Kidney glomerular epithelial cell (primary cell): ENCODE measurements around the gene MOV10.

Experiments used
- DNase-seq: peaks from one replicate; lab custom pipeline; 2025; lab: John Stamatoyannopoulos, UW

Gene MOV10

GRCh38 chr1:112698366-112699310 is 24.2 kb downstream of the MOV10 start:
- no peak for DNase-seq

- DNase-seq, result no peak
These were observed 25.1 kb downstream of the MOV10 start for GRCh38 chr1:112699425-112700144.

- DNase-seq, result peak; percentile 94
These were observed 26.1 kb downstream of the MOV10 start for GRCh38 chr1:112700290-112701226.

- no peak for DNase-seq
These were observed 27.0 kb downstream of the MOV10 start for GRCh38 chr1:112701227-112702066.

GRCh38 chr1:112702067-112702395 is 27.6 kb downstream of the MOV10 start:
- no peak for DNase-seq

GRCh38 chr1:112702420-112703261 is 28.2 kb downstream of the MOV10 start:
- DNase-seq, result no peak

GRCh38 chr1:112703706-112704105 is 29.2 kb downstream of the MOV10 start:
- no peak for DNase-seq

- DNase-seq, result no peak
These were observed 30.0 kb downstream of the MOV10 start for GRCh38 chr1:112704391-112704933.

GRCh38 chr1:112704934-112705627 is 30.6 kb downstream of the MOV10 start:
- DNase-seq, result peak; percentile 99

- peak; percentile 70 for DNase-seq
These were observed 32.2 kb downstream of the MOV10 start, which contains the start of gene RHOC for GRCh38 chr1:112706505-112707220. RHOC (minus strand) TSS chr1:112707127; CDS start chr1:112703799, 3,328 bp downstream.

GRCh38 chr1:112707221-112708001 is 33.0 kb downstream of the MOV10 start:
- DNase-seq, result peak; percentile 85

- no peak for DNase-seq
These were observed 33.6 kb downstream of the MOV10 start for GRCh38 chr1:112708002-112708448.

- no peak for DNase-seq
These were observed 34.0 kb downstream of the MOV10 start for GRCh38 chr1:112708489-112708888.

- no peak for DNase-seq
These were observed 35.7 kb downstream of the MOV10 start for GRCh38 chr1:112710159-112710558.

GRCh38 chr1:112710586-112710985 is 36.1 kb downstream of the MOV10 start:
- DNase-seq, result no peak

GRCh38 chr1:112711041-112711440 is 36.6 kb downstream of the MOV10 start:
- DNase-seq, result no peak

GRCh38 chr1:112711670-112712069 is 37.2 kb downstream of the MOV10 start:
- no peak for DNase-seq

GRCh38 chr1:112712191-112712590 is 37.7 kb downstream of the MOV10 start:
- no peak for DNase-seq
